OCI-LY7 (cell line): ENCODE results near the gene GPX8. TPM values are rescaled to one million over a fixed set of nuclear protein-coding genes. Genes with fewer than 3 reads are reported as not detected.

Source experiments
- BruUV-seq: library from RNA; stranded (reverse); fragments of 400-500 nt; replicated peaks from 2 replicates; lab custom pipeline; 2021; lab: Mats Ljungman, UMichigan
- CTCF ChIA-PET: fragments of 300-600 bp; sonication (Branson Sonifier 250); formaldehyde crosslinking; loops from one replicate; lab custom pipeline; 2022; ENCODE audit warnings: antibody characterized with exemption; ENCODE audit not compliant: unreplicated experiment; lab: Charles Lee
- POLR2A ChIA-PET: fragments of 300-600 bp; sonication (Branson Sonifier 250); formaldehyde crosslinking; loops from one replicate; lab custom pipeline; 2022; ENCODE audit warnings: antibody characterized with exemption; lab: Charles Lee
- DNase-seq: peaks from one replicate; pipeline ENCODE4 v3.0.0-alpha.2; 2015; ENCODE audit warnings: low spot score
- H2AFZ ChIP-seq: fragments of 200-600 bp; sonication (generic), shearing (Covaris generic); 2 replicates; pipeline ENCODE4 v1.6.1; 2014; ENCODE audit warnings: mild to moderate bottlenecking, antibody characterized with exemption, low read length, moderate library complexity
- H3K27ac ChIP-seq: fragments of 200-600 bp; sonication (generic); 2 replicates; pipeline ENCODE4 v1.5.1; 2014; ENCODE audit warnings: mixed run types, low read depth, mild to moderate bottlenecking, moderate library complexity, low read length, inconsistent platforms; ENCODE audit not compliant: poor library complexity, severe bottlenecking
- H3K36me3 ChIP-seq: fragments of 200-600 bp; sonication (generic); 2 replicates; pipeline ENCODE4 v1.6.1; 2014; ENCODE audit warnings: mild to moderate bottlenecking, antibody characterized with exemption, low read length, moderate library complexity, mixed read lengths; ENCODE audit not compliant: insufficient read depth
- H3K4me1 ChIP-seq: fragments of 200-600 bp; sonication (generic); 2 replicates; pipeline ENCODE4 v1.5.1; 2014; ENCODE audit warnings: mild to moderate bottlenecking, low read length; ENCODE audit not compliant: insufficient read depth, poor library complexity, severe bottlenecking
- H3K4me2 ChIP-seq: fragments of 200-600 bp; sonication (generic); 2 replicates; pipeline ENCODE4 v1.6.1; 2014; ENCODE audit warnings: mild to moderate bottlenecking, low read length
- H3K4me3 ChIP-seq: fragments of 200-600 bp; sonication (generic); 2 replicates; pipeline ENCODE4 v1.5.1; 2014; ENCODE audit warnings: mild to moderate bottlenecking, low read depth, low read length; ENCODE audit not compliant: poor library complexity, severe bottlenecking
- H3K79me2 ChIP-seq: fragments of 200-600 bp; sonication (generic); 2 replicates; pipeline ENCODE4 v1.6.1; 2016; ENCODE audit warnings: low read depth, mild to moderate bottlenecking, low read length, moderate library complexity, mixed read lengths; ENCODE audit not compliant: insufficient read depth
- H3K9me2 ChIP-seq: fragments of 200-600 bp; sonication (generic); 2 replicates; pipeline ENCODE4 v1.6.1; 2016; ENCODE audit warnings: mild to moderate bottlenecking, low read length, mixed read lengths; ENCODE audit not compliant: insufficient read depth
- H3K9me3 ChIP-seq: fragments of 200-600 bp; sonication (generic); 2 replicates; pipeline ENCODE4 v1.6.1; 2014; ENCODE audit warnings: mild to moderate bottlenecking, mixed run types, low read length, mixed read lengths
- H4K20me1 ChIP-seq: fragments of 200-600 bp; sonication (generic); 2 replicates; pipeline ENCODE4 v1.6.1; 2014; ENCODE audit warnings: mild to moderate bottlenecking, antibody characterized with exemption, low read length, moderate library complexity, mixed read lengths; ENCODE audit not compliant: insufficient read depth
- EZH2phosphoT487 ChIP-seq: fragments of 200-600 bp; sonication (generic); IDR thresholded peaks from 2 replicates; pipeline ENCODE4 v1.6.1; 2018; ENCODE audit warnings: low read depth, borderline replicate concordance, mild to moderate bottlenecking, mixed run types, antibody characterized with exemption, low read length, moderate library complexity, mixed read lengths
- intact Hi-C: fragments of 100-400 bp; cut with micrococcal nuclease; formaldehyde crosslinking; loops from one replicate; pipeline ENCODE4 v1.10.0; 2022; ENCODE audit not compliant: unreplicated experiment
- total RNA-seq, 2 experiments: library from RNA; depleted of rRNA in 1 of 2; stranded (reverse); fragments of >200 nt in 1 of 2; shearing (Covaris generic) in 1 of 2; gene quantifications; 2 replicates each; pipeline ENCODE4 v1.2.3, GENCODE V29; 2014 to 2022
- TF ChIP-seq, protein P1 (sequence below): fragments of 200-600 bp; sonication (generic); conservative IDR thresholded peaks from 2 replicates; pipeline ENCODE4 v1.5.1; 2014; ENCODE audit warnings: mild to moderate bottlenecking, antibody characterized with exemption, low read length, moderate library complexity, mixed read lengths

GPX8 gene
- total RNA-seq, 2 experiments from 2014 or later = not detected

DNA sequence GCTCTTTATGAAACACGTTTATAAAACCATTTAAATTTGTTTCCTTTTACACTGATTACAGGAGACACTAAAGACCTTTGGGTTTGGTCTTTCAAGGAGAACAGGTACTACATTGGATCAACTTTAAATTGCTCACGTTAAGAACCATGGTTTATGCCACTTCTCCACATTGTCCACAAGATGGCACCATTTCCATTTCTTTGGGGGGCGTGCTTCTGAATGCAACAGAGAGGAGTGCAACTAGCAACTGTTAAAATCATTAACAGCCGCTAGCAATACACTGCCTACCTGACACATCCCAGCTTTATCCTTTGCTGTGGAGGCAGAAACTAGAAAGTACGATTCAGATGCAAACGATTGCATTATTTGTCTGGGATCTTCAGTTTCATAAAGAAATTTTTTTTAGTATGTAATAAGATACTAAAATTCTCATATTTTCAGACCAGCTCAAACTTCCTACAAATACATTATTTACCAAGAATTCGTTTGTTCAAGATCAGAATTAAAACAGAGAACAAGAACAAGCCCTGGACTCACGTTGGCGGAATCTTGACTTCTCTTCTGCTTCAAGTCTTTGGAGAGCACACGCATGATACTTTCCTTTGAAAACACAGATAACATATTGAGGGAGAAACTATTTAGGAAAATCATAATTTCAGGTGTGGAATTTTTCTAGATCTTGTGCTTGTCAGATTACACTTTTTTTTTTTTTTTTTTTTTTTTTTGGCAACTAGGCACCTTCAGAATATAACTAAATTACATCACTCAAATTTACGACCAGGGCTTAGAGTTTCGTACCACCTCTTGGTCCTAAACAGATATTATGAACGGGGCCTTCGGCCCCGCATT, 12.3 kb downstream of the GPX8 start:
- Histone ChIP-seq H3K4me3 (peak overlapping the region; percentile 67), H4K20me1 (no peaks in the 10 kb centered on the region), H3K27ac (no peak overlapping the region), H3K4me2 (peak overlapping the region; percentile 91), H3K79me2 (no peaks in the 10 kb centered on the region), H3K9me3 (no peaks in the 10 kb centered on the region), H3K36me3 (no peaks in the 10 kb centered on the region), H3K9me2 (no peaks in the 10 kb centered on the region), H2AFZ (peak overlapping the region; percentile 75), H3K4me1 (peaks cover 29% of the 10 kb centered on the region)
- TF ChIP-seq EZH2phosphoT487 = no peak
- TF ChIP-seq, protein P1, sequence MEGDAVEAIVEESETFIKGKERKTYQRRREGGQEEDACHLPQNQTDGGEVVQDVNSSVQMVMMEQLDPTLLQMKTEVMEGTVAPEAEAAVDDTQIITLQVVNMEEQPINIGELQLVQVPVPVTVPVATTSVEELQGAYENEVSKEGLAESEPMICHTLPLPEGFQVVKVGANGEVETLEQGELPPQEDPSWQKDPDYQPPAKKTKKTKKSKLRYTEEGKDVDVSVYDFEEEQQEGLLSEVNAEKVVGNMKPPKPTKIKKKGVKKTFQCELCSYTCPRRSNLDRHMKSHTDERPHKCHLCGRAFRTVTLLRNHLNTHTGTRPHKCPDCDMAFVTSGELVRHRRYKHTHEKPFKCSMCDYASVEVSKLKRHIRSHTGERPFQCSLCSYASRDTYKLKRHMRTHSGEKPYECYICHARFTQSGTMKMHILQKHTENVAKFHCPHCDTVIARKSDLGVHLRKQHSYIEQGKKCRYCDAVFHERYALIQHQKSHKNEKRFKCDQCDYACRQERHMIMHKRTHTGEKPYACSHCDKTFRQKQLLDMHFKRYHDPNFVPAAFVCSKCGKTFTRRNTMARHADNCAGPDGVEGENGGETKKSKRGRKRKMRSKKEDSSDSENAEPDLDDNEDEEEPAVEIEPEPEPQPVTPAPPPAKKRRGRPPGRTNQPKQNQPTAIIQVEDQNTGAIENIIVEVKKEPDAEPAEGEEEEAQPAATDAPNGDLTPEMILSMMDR = peak; percentile 95
- peak; percentile 85 for DNase-seq
- intact Hi-C loops = loop anchor here (1.0 to 10.0 kb wide), 5 partner anchors 61 to 519 kb away; partner anchors contain the start of genes CCNO, DHX29, MTREX and PLPP1
- CTCF ChIA-PET = no interaction called here
- no TSS peak for BruUV-seq
- POLR2A ChIA-PET = interaction anchor here (0.5 to 0.7 kb wide), 2 partner anchors 478 to 1535 kb away, joined by 3 read pairs; no protein-coding TSS in a partner anchor

GRCh38 chr5:55172937-55173686, 13.1 kb downstream of the GPX8 start, which contains the start of gene CDC20B:
TSS of gene CDC20B (minus strand) at chr5:55173177. CDS start at chr5:55173000, 177 bp downstream.
- peak; percentile 83 for DNase-seq
- Histone ChIP-seq H3K27ac (no peak within 1 kb of the TSS), H3K4me2 (peak within 1 kb of the TSS; percentile 91), H3K4me3 (peak within 1 kb of the TSS; percentile 67), H3K9me3 (no peaks in the 10 kb centered on the region), H3K36me3 (no peaks in the 10 kb centered on the region), H3K9me2 (no peaks in the 10 kb centered on the region), H3K79me2 (no peaks in the 10 kb centered on the region), H4K20me1 (no peaks in the 10 kb centered on the region), H2AFZ (peak within 1 kb of the TSS; percentile 86), H3K4me1 (peaks cover 29% of the 10 kb centered on the region)
- ChIA-PET CTCF (no interaction called here), POLR2A (interaction anchor here (0.6 to 0.7 kb wide), 3 partner anchors 14 to 542 kb away, joined by 3 to 5 read pairs (median 5); no protein-coding TSS in a partner anchor)
- no peak for TF ChIP-seq EZH2phosphoT487
- TF ChIP-seq, protein P1 = no peak
- intact Hi-C loops = loop anchor here (1.0 to 10.0 kb wide), 5 partner anchors 60 to 518 kb away; partner anchors contain the start of genes CCNO, DHX29, MTREX and PLPP1
- no TSS peak for BruUV-seq
